H1 (cell line): ENCODE data around the gene MAPK1. TPM values are rescaled to one million over a fixed set of nuclear protein-coding genes. Genes with fewer than 3 reads are reported as not detected.

Experiments
- CTCF ChIA-PET: fragments of 300-600 bp; sonication (Branson Sonifier 250); formaldehyde crosslinking; loops from one replicate; lab custom pipeline; 2021; ENCODE audit not compliant: partially characterized antibody; lab: Charles Lee
- POLR2A ChIA-PET: fragments of 300-600 bp; sonication (Branson Sonifier 250); formaldehyde crosslinking; loops from one replicate; lab custom pipeline; 2021; ENCODE audit warnings: inconsistent platforms; ENCODE audit not compliant: partially characterized antibody; lab: Charles Lee
- DNase-seq, 2 experiments: peaks; one replicate each; pipeline versions ENCODE4 v3.0.0 to v3.0.0-alpha.2; 2010 to 2022; ENCODE audit warnings: low spot score in 2 of 2, low read depth in 1 of 2, mixed read lengths in 1 of 2
- FAIRE-seq: peaks from 2 replicates; lab custom pipeline; 2011; peaks lifted over from hg19 to GRCh38; lab: Jason Lieb, UNC
- H2AFZ ChIP-seq: 2 replicates; pipeline ENCODE4 v1.8.1; 2012; ENCODE audit warnings: low read length, inconsistent platforms
- H2AK5ac ChIP-seq: 2 replicates; pipeline ENCODE4 v1.6.1; 2013; ENCODE audit warnings: low read depth, low read length
- H2BK120ac ChIP-seq: replicated peaks from 2 replicates; pipeline ENCODE3; 2013; ENCODE audit warnings: low read depth, low read length, inconsistent platforms
- H2BK12ac ChIP-seq: 2 replicates; pipeline ENCODE4 v1.6.1; 2013; ENCODE audit warnings: low read depth, low read length
- H2BK15ac ChIP-seq: 2 replicates; pipeline ENCODE4 v1.6.1; 2013; ENCODE audit warnings: low read length
- H2BK20ac ChIP-seq: 2 replicates; pipeline ENCODE4 v1.6.1; 2013; ENCODE audit warnings: low read length
- H2BK5ac ChIP-seq: 2 replicates; pipeline ENCODE4 v1.6.1; 2013; ENCODE audit warnings: low read depth, low read length
- H3K14ac ChIP-seq: 2 replicates; pipeline ENCODE4 v1.6.1; 2013; ENCODE audit warnings: inconsistent platforms; ENCODE audit not compliant: insufficient read length
- H3K18ac ChIP-seq: 2 replicates; pipeline ENCODE4 v1.6.1; 2013; ENCODE audit warnings: low read length; ENCODE audit errors: extremely low read depth
- H3K23ac ChIP-seq: 2 replicates; pipeline ENCODE4 v1.6.1; 2013; ENCODE audit warnings: inconsistent platforms; ENCODE audit not compliant: insufficient read length
- H3K23me2 ChIP-seq: 2 replicates; pipeline ENCODE4 v1.6.1; 2013; ENCODE audit warnings: low read depth, low read length
- H3K27ac ChIP-seq: 2 replicates; pipeline ENCODE4 v1.6.1; 2011; ENCODE audit warnings: low read depth, low read length, inconsistent platforms
- H3K27me3 ChIP-seq, 4 experiments: replicated peaks in 1 of 4; 1 replicate in 1 of 4; 2 replicates in 3 of 4; pipeline versions ENCODE4 v1.6.1 to v1.8.1; 2011 to 2013; ENCODE audit warnings: low read length in 3 of 4, mild to moderate bottlenecking in 3 of 4, inconsistent platforms in 2 of 4, mixed read lengths in 2 of 4, moderate library complexity in 1 of 4; ENCODE audit not compliant: control insufficient read depth in 3 of 4, insufficient read depth in 3 of 4; ENCODE audit errors: extremely low read depth in 1 of 4
- H3K36me3 ChIP-seq, 4 experiments: 2 replicates each; pipeline versions ENCODE4 v1.6.1 to v1.8.1; 2011 to 2013; ENCODE audit warnings: mild to moderate bottlenecking in 4 of 4, low read length in 3 of 4, moderate library complexity in 2 of 4, control low read depth in 1 of 4, inconsistent platforms in 1 of 4; ENCODE audit not compliant: insufficient read depth in 4 of 4, control insufficient read depth in 2 of 4
- H3K4ac ChIP-seq: replicated peaks from 2 replicates; pipeline ENCODE3; 2013; ENCODE audit warnings: low read length, low read depth, mixed read lengths, inconsistent platforms; ENCODE audit not compliant: insufficient read length
- H3K4me1 ChIP-seq, 4 experiments: replicated peaks in 1 of 4; 1 replicate in 1 of 4; 2 replicates in 3 of 4; pipeline versions ENCODE4 v1.6.1 to v1.8.1; 2011 to 2013; ENCODE audit warnings: low read length in 3 of 4, inconsistent platforms in 2 of 4, mixed read lengths in 1 of 4; ENCODE audit not compliant: insufficient read depth in 4 of 4, control insufficient read depth in 3 of 4
- H3K4me2 ChIP-seq, 2 experiments: 2 replicates each; pipeline versions ENCODE4 v1.6.1 to v1.8.1; 2011 to 2013; ENCODE audit warnings: low read depth in 2 of 2, low read length in 2 of 2, control low read depth in 1 of 2, inconsistent platforms in 1 of 2, mild to moderate bottlenecking in 1 of 2; ENCODE audit not compliant: insufficient read depth in 1 of 2
- H3K4me3 ChIP-seq, 4 experiments: fragments of 200-600, 300-600 bp in 1 of 4; sonication (generic), shearing (Covaris generic), sonication (Bioruptor Twin) in 1 of 4; 2 replicates each; pipeline versions ENCODE4 v1.5.1 to v1.8.1; 2011 to 2016; ENCODE audit warnings: low read length in 4 of 4, low read depth in 3 of 4, control low read depth in 2 of 4, inconsistent platforms in 2 of 4, mild to moderate bottlenecking in 2 of 4, mixed read lengths in 1 of 4, moderate library complexity in 1 of 4; ENCODE audit not compliant: insufficient read depth in 2 of 4; ENCODE audit errors: extremely low read depth in 1 of 4
- H3K56ac ChIP-seq: replicated peaks from 2 replicates; pipeline ENCODE3; 2013; ENCODE audit warnings: low read depth, mild to moderate bottlenecking, mixed read lengths, low read length, inconsistent platforms; ENCODE audit not compliant: insufficient read length
- H3K79me1 ChIP-seq: 2 replicates; pipeline ENCODE4 v1.6.1; 2013; ENCODE audit warnings: low read depth, low read length, control low read depth
- H3K79me2 ChIP-seq, 2 experiments: 2 replicates each; pipeline versions ENCODE4 v1.6.1 to v1.8.1; 2012 to 2013; ENCODE audit warnings: low read length in 2 of 2, mild to moderate bottlenecking in 2 of 2, inconsistent platforms in 1 of 2; ENCODE audit not compliant: insufficient read depth in 2 of 2, control insufficient read depth in 1 of 2
- H3K9ac ChIP-seq, 4 experiments: replicated peaks in 1 of 4; 1 replicate in 1 of 4; 2 replicates in 3 of 4; pipeline versions ENCODE4 v1.6.1 to v1.8.1; 2011 to 2013; ENCODE audit warnings: low read depth in 3 of 4, low read length in 3 of 4, control low read depth in 2 of 4, mild to moderate bottlenecking in 2 of 4, moderate library complexity in 2 of 4, inconsistent platforms in 1 of 4; ENCODE audit errors: extremely low read depth in 1 of 4
- H3K9me3 ChIP-seq, 2 experiments: 2 replicates each; pipeline versions ENCODE4 v1.6.1 to v1.8.1; 2012 to 2013; ENCODE audit warnings: mild to moderate bottlenecking in 2 of 2, moderate library complexity in 2 of 2, control low read depth in 1 of 2, inconsistent platforms in 1 of 2, low read depth in 1 of 2, low read length in 1 of 2, mixed read lengths in 1 of 2; ENCODE audit not compliant: insufficient read depth in 2 of 2
- H4K20me1 ChIP-seq, 2 experiments: replicated peaks in 1 of 2; 2 replicates each; pipeline versions ENCODE3 to v1.8.1; 2011 to 2013; ENCODE audit warnings: inconsistent platforms in 2 of 2, low read length in 2 of 2, mild to moderate bottlenecking in 1 of 2; ENCODE audit not compliant: insufficient read depth in 2 of 2, control insufficient read depth in 1 of 2
- H4K5ac ChIP-seq: 2 replicates; pipeline ENCODE4 v1.6.1; 2013; ENCODE audit warnings: low read length, low read depth, mixed read lengths, inconsistent platforms; ENCODE audit not compliant: insufficient read length
- H4K8ac ChIP-seq: 2 replicates; pipeline ENCODE4 v1.8.0; 2013; ENCODE audit warnings: mild to moderate bottlenecking, moderate library complexity, low read length, inconsistent platforms; ENCODE audit not compliant: insufficient read depth; ENCODE audit errors: extremely low read depth
- H4K91ac ChIP-seq: replicated peaks from 2 replicates; pipeline ENCODE3; 2013; ENCODE audit warnings: low read length, mixed read lengths, inconsistent platforms; ENCODE audit not compliant: insufficient read length
- CBX8 ChIP-seq: fragments of 300-800, 300-1000 bp; sonication (generic); IDR thresholded peaks from 2 replicates; pipeline ENCODE4 v1.7.1; 2016; ENCODE audit warnings: low read depth, low read length, borderline replicate concordance
- GTF2F1 ChIP-seq: IDR thresholded peaks from 2 replicates; pipeline ENCODE4 v1.6.1; 2012; ENCODE audit warnings: low read depth, low read length, improper control_type of control experiment, borderline replicate concordance
- RFX5 ChIP-seq: IDR thresholded peaks from 2 replicates; pipeline ENCODE4 v1.6.1; 2011; ENCODE audit warnings: low read depth, low read length, improper control_type of control experiment, borderline replicate concordance
- ZNF274 ChIP-seq: IDR thresholded peaks from 2 replicates; pipeline ENCODE4 v1.7.0; 2012; ENCODE audit warnings: low read length, borderline replicate concordance; ENCODE audit errors: extremely low read depth
- WGBS, 2 experiments: shearing (Covaris generic) in 1 of 2; methylation state at CpG; one replicate each; pipeline versions ENCODE4 v1.1.6 to v1.1.7; 2013 to 2015; ENCODE audit warnings: low lambda C conversion rate in 2 of 2, mixed read lengths in 2 of 2, inconsistent platforms in 1 of 2, low coverage in 1 of 2, missing lambda C conversion rate in 1 of 2; ENCODE audit not compliant: insufficient replicate concordance in 2 of 2, insufficient coverage in 1 of 2, insufficient read length in 1 of 2; ENCODE audit errors: extremely low coverage in 1 of 2, missing lambda C conversion rate in 1 of 2; 5-methylcytosine and 5-hydroxymethylcytosine counted together
- polyA plus RNA-seq, 7 experiments: library from polyadenylated mRNA; depleted of rRNA in 3 of 7; stranded (reverse) in 5 of 7; unstranded in 2 of 7; fragments of >200 nt in 5 of 7; fragments of 200-250 nt in 2 of 7; gene quantifications; 1 replicate in 5 of 7; 2 replicates in 1 of 7; 4 replicates in 1 of 7; pipeline versions ENCODE4 v1.2.1 to v1.2.3, GENCODE V29; 2011 to 2013; ENCODE audit warnings: missing spikeins in 2 of 7, mixed read lengths in 2 of 7
- total RNA-seq: library from RNA; stranded (reverse); fragmentation: NEBNext Ultra II Directional; extraction: Animal tissue kit (Norgen Biotek cat#: 25700); gene quantifications from 2 replicates; pipeline ENCODE4 v1.2.1, GENCODE V29; 2021
- TF ChIP-seq, protein P1 (sequence below): IDR thresholded peaks from 2 replicates; pipeline ENCODE4 v1.6.1; 2012; ENCODE audit warnings: inconsistent platforms

The MAPK1 gene
- total and polyA plus RNA-seq, 2 of the 8 experiments (the other 6 are each of a cell fraction or from before 2014, with no cell fraction given), result 28.1 to 101 TPM

DNA sequence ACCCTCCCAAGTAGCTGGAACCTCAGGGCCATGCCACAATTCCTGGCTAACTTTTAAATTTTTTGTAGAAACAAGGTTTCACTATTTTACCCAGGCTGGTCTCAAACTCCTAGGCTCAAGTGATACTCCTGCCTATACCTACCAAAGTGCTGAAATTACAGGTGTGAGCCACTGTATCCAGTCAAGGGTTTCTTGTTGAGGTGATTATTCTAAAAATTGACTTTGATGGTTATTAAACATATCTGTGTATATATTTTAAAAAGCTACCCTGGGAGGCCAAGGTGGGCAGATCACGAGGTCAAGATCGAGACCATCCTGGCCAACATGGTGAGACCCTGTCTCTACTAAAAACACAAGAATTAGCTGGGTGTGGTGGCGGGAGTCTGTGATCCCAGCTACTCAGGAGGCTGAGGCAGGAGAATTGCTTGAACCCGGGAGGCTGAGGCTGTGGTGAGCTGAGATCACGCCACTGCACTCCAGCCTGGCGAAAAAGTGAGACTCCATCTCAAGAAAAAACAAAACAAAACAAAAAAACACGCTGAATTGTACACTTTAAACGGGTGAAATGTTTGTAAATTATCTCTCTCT is 27.1 kb downstream of the MAPK1 start:
- no peak overlapping the region for H2BK15ac ChIP-seq

More for the DNA sequence above, 27.1 kb downstream of the MAPK1 start:
- no peak for FAIRE-seq
- no peak overlapping the region for H3K56ac ChIP-seq
- H3K4me2 ChIP-seq, result no peak overlapping the region
- CTCF ChIA-PET, result interaction anchor here (0.8 to 1.7 kb wide), 2 partner anchors 15 to 16 kb away, joined by 3 to 6 read pairs; no protein-coding TSS in a partner anchor
- H3K79me2 ChIP-seq, result peaks cover 3 to 86% of the 10 kb centered on the region in 2 experiments
- H3K18ac ChIP-seq, result no peak overlapping the region
- no peak overlapping the region for H3K23ac ChIP-seq
- H2BK20ac ChIP-seq, result no peak overlapping the region
- H4K8ac ChIP-seq, result no peak overlapping the region
- H2AK5ac ChIP-seq, result no peak overlapping the region
- H3K14ac ChIP-seq, result no peak overlapping the region
- peaks cover 0 to 2% (median 0%) of the 10 kb centered on the region in 4 experiments; a peak in 3 of 7 replicates for H3K4me1 ChIP-seq
- H4K5ac ChIP-seq, result no peak overlapping the region
- no peaks in the 10 kb centered on the region for H3K23me2 ChIP-seq
- H4K91ac ChIP-seq, result no peak overlapping the region
- no peaks in the 10 kb centered on the region for H3K27me3 ChIP-seq
- DNase-seq, result no peak
- H3K4ac ChIP-seq, result no peak overlapping the region
- H2BK5ac ChIP-seq, result no peak overlapping the region
- H4K20me1 ChIP-seq, result peaks cover 17 to 18% of the 10 kb centered on the region in 2 experiments
- H2AFZ ChIP-seq, result no peak overlapping the region
- no peak for TF ChIP-seq ZNF274
- TF ChIP-seq CBX8, result no peak
- TF ChIP-seq, protein P1, sequence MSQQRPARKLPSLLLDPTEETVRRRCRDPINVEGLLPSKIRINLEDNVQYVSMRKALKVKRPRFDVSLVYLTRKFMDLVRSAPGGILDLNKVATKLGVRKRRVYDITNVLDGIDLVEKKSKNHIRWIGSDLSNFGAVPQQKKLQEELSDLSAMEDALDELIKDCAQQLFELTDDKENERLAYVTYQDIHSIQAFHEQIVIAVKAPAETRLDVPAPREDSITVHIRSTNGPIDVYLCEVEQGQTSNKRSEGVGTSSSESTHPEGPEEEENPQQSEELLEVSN, result no peak
- no peak for TF ChIP-seq GTF2F1
- no peak for TF ChIP-seq RFX5
- TF ChIP-seq, all 59 proteins: peak for 0
- H3K79me1 ChIP-seq, result peaks cover 15% of the 10 kb centered on the region
- 83% methylated on average over 8 of the region's 8 CpGs; no CpG with 5 or more reads in 1 of the 2 experiments for WGBS, 2 experiments
- H2BK12ac ChIP-seq, result no peak overlapping the region
- H3K9me3 ChIP-seq, result no peaks in the 10 kb centered on the region
- no peak overlapping the region for H3K9ac ChIP-seq
- POLR2A ChIA-PET, result no interaction called here
- H3K27ac ChIP-seq, result no peak overlapping the region
- no peak overlapping the region for H3K4me3 ChIP-seq
- no peak overlapping the region for H2BK120ac ChIP-seq
- no peaks in the 10 kb centered on the region for H3K36me3 ChIP-seq
